Psoas muscle (tissue), 8 donors: ENCODE results near the gene GNA15. TPM values are rescaled to one million over a fixed set of nuclear protein-coding genes. Genes with fewer than 3 reads are reported as not detected.
"Not testable (repeated sequence)": the region's sequence is repeated elsewhere in the genome, so short reads cannot be mapped to it uniquely, and the experiment has no call there.

ENCODE experiments used
- ATAC-seq, 4 donors: fragments of 200-7000 bp; cut with Tn5 transposase; one replicate each; pipeline ENCODE4 v1.9.1; 2020; ENCODE audit warnings: moderate library complexity in 3 of 4, mild to moderate bottlenecking in 2 of 4
- DNase-seq, 2 donors: peaks; one replicate each; pipeline ENCODE4 v3.0.0-alpha.2; 2020
- H3K27ac ChIP-seq: fragments of 200-600 bp; one replicate; pipeline ENCODE4 v1.8.0; 2022
- H3K27me3 ChIP-seq, 3 donors: fragments of 200-600 bp in 1 of 3; one replicate each; pipeline versions ENCODE4 v1.6.1 to v1.8.0; 2013 to 2022; ENCODE audit warnings: low read length in 2 of 3, mild to moderate bottlenecking in 2 of 3, moderate library complexity in 1 of 3; ENCODE audit not compliant: insufficient read depth in 3 of 3
- H3K36me3 ChIP-seq, 2 donors: fragments of 200-600 bp in 1 of 2; one replicate each; pipeline versions ENCODE4 v1.6.1 to v1.8.0; 2013 to 2022; ENCODE audit warnings: low read depth in 1 of 2, mild to moderate bottlenecking in 1 of 2, moderate library complexity in 1 of 2; ENCODE audit not compliant: insufficient read depth in 1 of 2
- H3K4me1 ChIP-seq: fragments of 200-600 bp; one replicate; pipeline ENCODE4 v1.8.0; 2022
- H3K4me3 ChIP-seq: fragments of 200-600 bp; one replicate; pipeline ENCODE4 v1.8.0; 2022; ENCODE audit warnings: mild to moderate bottlenecking
- H3K9me3 ChIP-seq: fragments of 200-600 bp; one replicate; pipeline ENCODE4 v1.8.0; 2022
- CTCF ChIP-seq: fragments of 200-600 bp; IDR thresholded peaks from one replicate; pipeline ENCODE4 v1.8.0; 2022; ENCODE audit warnings: antibody characterized with exemption
- WGBS, 3 donors: extraction: QIAGEN DNeasy Blood & Tissue Kit; methylation state at CpG; one replicate each; pipeline versions ENCODE4 v1.1.6 to v1.1.7; 2013; 5-methylcytosine and 5-hydroxymethylcytosine counted together
- intact Hi-C, 2 donors: fragments of 100-400 bp; cut with DNase I; formaldehyde crosslinking; loops; one replicate each; pipeline versions ENCODE4 v1.11.0 to v1.14.2; 2022
- polyA plus RNA-seq, 3 donors: library from polyadenylated mRNA; stranded (reverse); fragments of 200-250 nt; gene quantifications; one replicate each; pipeline ENCODE4 v1.2.3, GENCODE V29; 2013
- total RNA-seq, 4 donors: library from RNA; stranded (reverse); fragmentation: NEBNext Ultra II Directional in 2 of 4; extraction: Animal tissue kit (Norgen Biotek cat#: 25700) in 2 of 4; gene quantifications; one replicate each; pipeline versions ENCODE4 v1.2.1 to v1.2.4, GENCODE V29; 2021 to 2023
- donor health status: healthy with polysubstance abuse.
- donor health status: DM: no; HTN: no; CAD: no; lungs with moderate emphysema.
- donor health status: Bipolar disorder and iron deficiency.
- donor health status: healthy.
- donor health status: DM: yes; HTN: yes; CAD: no.
- donor health status: DM: no; HTN: no; CAD: no.
- donor health status: DM: no; HTN: no; CAD: no.
- donor health status: DM: yes; HTN: yes; CAD: no.

Gene GNA15
- total and polyA plus RNA-seq, 7 donors: 0.18 to 1.9 (median 0.91) TPM

GRCh38 chr19:3151563-3152418 is 16.0 kb downstream of the GNA15 start:
- intact Hi-C loops: no loop called here
- WGBS, 3 donors: 71 to 78% (median 74%) methylated on average over 14 of the region's 14 CpGs

DNA sequence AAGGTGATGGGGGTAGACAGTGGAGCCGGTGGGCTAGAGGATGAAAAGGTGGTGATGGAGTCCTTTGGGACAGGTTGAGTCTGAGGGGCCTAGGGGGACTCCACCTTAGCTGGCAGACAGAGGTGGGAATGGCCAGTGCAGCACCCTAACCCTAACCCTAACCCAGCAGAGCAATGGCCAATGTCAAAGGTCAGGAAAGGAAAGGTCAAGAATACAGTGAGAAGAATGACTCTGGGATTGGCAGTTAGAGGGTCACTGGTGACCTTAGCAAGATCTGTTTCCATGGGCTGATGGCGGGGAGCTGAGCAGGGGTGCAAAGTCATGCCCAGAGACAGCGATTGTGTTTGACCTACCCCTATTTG is 16.6 kb downstream of the GNA15 start:
- H3K27me3 ChIP-seq: peaks cover 0 to 18% (median 4%) of the 10 kb centered on the region in 3 donors
- H3K27ac ChIP-seq: no peak overlapping the region
- 81 to 92% (median 89%) methylated on average over 3 of the region's 3 CpGs for WGBS, 3 donors
- intact Hi-C loops: no loop called here
- H3K9me3 ChIP-seq: no peaks in the 10 kb centered on the region
- no peak overlapping the region for H3K4me3 ChIP-seq
- H3K4me1 ChIP-seq: no peaks in the 10 kb centered on the region
- no peak for ATAC-seq
- TF ChIP-seq CTCF: no peak
- no peak for DNase-seq
- H3K36me3 ChIP-seq: no peaks in the 10 kb centered on the region

More at GRCh38 chr19:3151563-3152418, 16.0 kb downstream of the GNA15 start:
- no peak for TF ChIP-seq CTCF
- no peaks in the 10 kb centered on the region for H3K4me1 ChIP-seq
- H3K27me3 ChIP-seq: peaks cover 0 to 18% (median 4%) of the 10 kb centered on the region in 3 donors
- H3K9me3 ChIP-seq: no peaks in the 10 kb centered on the region
- no peak overlapping the region for H3K4me3 ChIP-seq
- H3K36me3 ChIP-seq: no peaks in the 10 kb centered on the region
- H3K27ac ChIP-seq: no peak overlapping the region
- ATAC-seq: no peak
- no peak for DNase-seq

GRCh38 chr19:3153286-3154230 is 17.7 kb downstream of the GNA15 start:
- WGBS, 3 donors: 71 to 85% (median 79%) methylated on average over 3 of the region's 3 CpGs
- ATAC-seq (no peak), DNase-seq (no peak)
- Histone ChIP-seq H3K36me3 (no peaks in the 10 kb centered on the region), H3K4me3 (no peak overlapping the region), H3K9me3 (no peaks in the 10 kb centered on the region), H3K27ac (no peak overlapping the region), H3K4me1 (no peaks in the 10 kb centered on the region), H3K27me3 (peaks cover 0 to 18% (median 2%) of the 10 kb centered on the region in 3 donors)
- no peak for TF ChIP-seq CTCF
- intact Hi-C loops: no loop called here

GRCh38 chr19:3154447-3154846 is 18.6 kb downstream of the GNA15 start:
- ATAC-seq, H3K4me1 ChIP-seq, H3K9me3 ChIP-seq, intact Hi-C loops, H3K4me3 ChIP-seq, DNase-seq, H3K36me3 ChIP-seq: not testable (repeated sequence)
- peak overlapping the region; percentile 58 for H3K27ac ChIP-seq
- WGBS, 3 donors: 87 to 93% (median 90%) methylated on average over 3 of the region's 3 CpGs
- peaks cover 0 to 21% (median 2%) of the 10 kb centered on the region in 3 donors for H3K27me3 ChIP-seq
